Mucosa of descending colon (tissue), 3 donors: ENCODE results near the gene VASH2. TPM values are rescaled to one million over a fixed set of nuclear protein-coding genes. Genes with fewer than 3 reads are reported as not detected.

Experiments used
- ATAC-seq: fragments of 200-7000 bp; cut with Tn5 transposase; one replicate; pipeline ENCODE4 v1.9.1; 2020; ENCODE audit warnings: mild to moderate bottlenecking, moderate library complexity
- DNase-seq, 3 donors: peaks; one replicate each; pipeline ENCODE4 v3.0.0-alpha.2; 2020
- H3K36me3 ChIP-seq: fragments of 200-600 bp; one replicate; pipeline ENCODE4 v1.8.0; 2021; ENCODE audit warnings: low read depth, mild to moderate bottlenecking
- H3K4me1 ChIP-seq: fragments of 200-600 bp; one replicate; pipeline ENCODE4 v1.8.0; 2021; ENCODE audit warnings: low read depth, mild to moderate bottlenecking
- H3K4me3 ChIP-seq: fragments of 200-600 bp; one replicate; pipeline ENCODE4 v1.8.0; 2021; ENCODE audit warnings: mild to moderate bottlenecking
- H3K9me3 ChIP-seq: fragments of 200-600 bp; one replicate; pipeline ENCODE4 v1.8.0; 2021; ENCODE audit warnings: mild to moderate bottlenecking
- intact Hi-C, 2 donors: fragments of 100-400 bp; cut with DNase I in 1 of 2; cut with micrococcal nuclease in 1 of 2; formaldehyde crosslinking; loops; one replicate each; pipeline versions ENCODE4 v1.11.0 to v1.11.1; 2022; cut with DNase I, micrococcal nuclease
- total RNA-seq, 3 donors: library from RNA; stranded (reverse); fragmentation: NEBNext Ultra II Directional in 2 of 3; extraction: Animal tissue kit (Norgen Biotek cat#: 25700) in 2 of 3; gene quantifications; one replicate each; pipeline versions ENCODE4 v1.2.1 to v1.2.4, GENCODE V29; 2021 to 2023
- TF ChIP-seq, protein P1 (sequence below): fragments of 200-600 bp; IDR thresholded peaks from one replicate; pipeline ENCODE4 v1.8.0; 2022; ENCODE audit warnings: antibody characterized with exemption, mild to moderate bottlenecking
- donor health status: DM: no; HTN: no; CAD: no; lungs with moderate emphysema.
- donor health status: DM: no; HTN: no; CAD: no.
- donor health status: DM: no; HTN: yes; CAD: no.

The VASH2 gene
- total RNA-seq, 3 donors from 2014 or later = 0.25 to 0.78 (median 0.41) TPM

DNA sequence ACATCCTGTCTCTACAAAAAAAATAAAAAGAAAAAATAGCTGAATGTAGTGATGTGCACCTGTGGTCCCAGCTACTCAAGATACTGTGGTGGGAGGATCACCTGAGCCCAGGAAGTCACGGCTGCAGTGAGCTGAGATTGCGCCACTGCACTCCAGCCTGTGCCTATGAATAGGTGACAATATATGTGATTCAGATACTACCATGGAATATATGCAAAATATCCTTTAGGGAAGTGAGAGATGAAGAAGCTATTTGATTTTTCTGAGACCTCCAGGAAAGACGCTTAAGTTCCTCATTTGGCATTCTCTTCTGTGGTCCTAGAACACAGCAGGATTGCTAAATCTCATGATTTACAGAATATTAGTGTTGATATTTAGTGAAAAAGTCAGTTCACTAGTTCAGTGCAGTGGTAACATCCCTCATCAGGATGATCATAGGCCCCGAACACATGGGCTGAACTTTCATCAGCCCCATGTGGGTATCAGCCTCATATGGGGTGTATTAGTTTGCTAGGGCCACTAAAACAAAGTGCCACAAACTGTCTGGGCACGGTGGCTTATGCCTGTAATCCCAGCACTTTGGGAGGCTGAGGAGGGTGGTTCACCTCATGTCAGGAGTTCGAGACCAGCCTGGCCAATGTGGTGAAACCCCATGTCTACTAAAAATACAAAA is 6.0 kb upstream of the VASH2 start:
- Histone ChIP-seq H3K9me3 (peaks cover 3% of the 10 kb centered on the region), H3K36me3 (no peaks in the 10 kb centered on the region), H3K4me3 (no peak overlapping the region), H3K4me1 (no peaks in the 10 kb centered on the region)
- intact Hi-C loops = no loop called here
- ATAC-seq (no peak), DNase-seq (no peak)
- TF ChIP-seq, protein P1, sequence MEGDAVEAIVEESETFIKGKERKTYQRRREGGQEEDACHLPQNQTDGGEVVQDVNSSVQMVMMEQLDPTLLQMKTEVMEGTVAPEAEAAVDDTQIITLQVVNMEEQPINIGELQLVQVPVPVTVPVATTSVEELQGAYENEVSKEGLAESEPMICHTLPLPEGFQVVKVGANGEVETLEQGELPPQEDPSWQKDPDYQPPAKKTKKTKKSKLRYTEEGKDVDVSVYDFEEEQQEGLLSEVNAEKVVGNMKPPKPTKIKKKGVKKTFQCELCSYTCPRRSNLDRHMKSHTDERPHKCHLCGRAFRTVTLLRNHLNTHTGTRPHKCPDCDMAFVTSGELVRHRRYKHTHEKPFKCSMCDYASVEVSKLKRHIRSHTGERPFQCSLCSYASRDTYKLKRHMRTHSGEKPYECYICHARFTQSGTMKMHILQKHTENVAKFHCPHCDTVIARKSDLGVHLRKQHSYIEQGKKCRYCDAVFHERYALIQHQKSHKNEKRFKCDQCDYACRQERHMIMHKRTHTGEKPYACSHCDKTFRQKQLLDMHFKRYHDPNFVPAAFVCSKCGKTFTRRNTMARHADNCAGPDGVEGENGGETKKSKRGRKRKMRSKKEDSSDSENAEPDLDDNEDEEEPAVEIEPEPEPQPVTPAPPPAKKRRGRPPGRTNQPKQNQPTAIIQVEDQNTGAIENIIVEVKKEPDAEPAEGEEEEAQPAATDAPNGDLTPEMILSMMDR = no peak

DNA sequence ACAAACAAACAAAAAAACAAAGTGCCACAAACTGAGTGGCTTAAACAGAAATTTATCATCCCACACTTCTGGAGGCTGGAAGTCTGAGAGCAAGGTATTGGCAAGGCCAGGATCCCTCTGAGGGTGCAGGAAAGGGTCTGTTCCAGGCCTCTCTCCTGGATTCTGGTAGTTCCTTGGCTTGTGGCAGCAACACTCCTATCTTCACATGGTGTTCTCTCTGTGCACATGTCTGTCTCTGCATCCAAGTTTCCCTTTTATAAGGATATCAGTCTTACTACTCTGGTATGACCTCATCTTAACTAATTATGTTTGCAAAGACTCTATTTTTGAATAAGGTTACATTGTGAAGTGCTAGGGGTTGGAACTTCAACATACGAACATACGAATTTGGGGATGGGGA is 5.3 kb upstream of the VASH2 start:
- Histone ChIP-seq H3K9me3 (peaks cover under 1% of the 10 kb centered on the region), H3K4me1 (peaks cover 5% of the 10 kb centered on the region), H3K4me3 (no peak overlapping the region), H3K36me3 (no peaks in the 10 kb centered on the region)
- DNase-seq (no peak), ATAC-seq (no peak)
- TF ChIP-seq, protein P1 = no peak
- intact Hi-C loops = no loop called here

- ATAC-seq (no peak), DNase-seq (no peak)
- TF ChIP-seq, protein P1 = no peak
- H3K4me3 ChIP-seq = no peak overlapping the region
- no peaks in the 10 kb centered on the region for H3K9me3 ChIP-seq
- intact Hi-C loops = no loop called here
- H3K36me3 ChIP-seq = no peaks in the 10 kb centered on the region
- peaks cover 10% of the 10 kb centered on the region for H3K4me1 ChIP-seq
These were observed 4.7 kb upstream of the VASH2 start for GRCh38 chr1:212945463-212946160.

GRCh38 chr1:212946872-212947271 is 3.5 kb upstream of the VASH2 start:
- peaks cover 18% of the 10 kb centered on the region for H3K4me1 ChIP-seq
- no peak overlapping the region for H3K4me3 ChIP-seq
- no peaks in the 10 kb centered on the region for H3K36me3 ChIP-seq
- DNase-seq (no peak), ATAC-seq (no peak)
- TF ChIP-seq, protein P1 = no peak
- intact Hi-C loops = no loop called here
- H3K9me3 ChIP-seq = no peaks in the 10 kb centered on the region

- H3K4me3 ChIP-seq = no peak overlapping the region
- intact Hi-C loops = no loop called here
- no peak for DNase-seq
- H3K36me3 ChIP-seq = no peaks in the 10 kb centered on the region
- H3K9me3 ChIP-seq = no peaks in the 10 kb centered on the region
- peaks cover 18% of the 10 kb centered on the region for H3K4me1 ChIP-seq
- TF ChIP-seq, protein P1 = no peak
- no peak for ATAC-seq
These were observed 570 bp upstream of the VASH2 start for GRCh38 chr1:212949771-212950170.
